Measurements from ENCODE around the gene RGL4.

DNA sequence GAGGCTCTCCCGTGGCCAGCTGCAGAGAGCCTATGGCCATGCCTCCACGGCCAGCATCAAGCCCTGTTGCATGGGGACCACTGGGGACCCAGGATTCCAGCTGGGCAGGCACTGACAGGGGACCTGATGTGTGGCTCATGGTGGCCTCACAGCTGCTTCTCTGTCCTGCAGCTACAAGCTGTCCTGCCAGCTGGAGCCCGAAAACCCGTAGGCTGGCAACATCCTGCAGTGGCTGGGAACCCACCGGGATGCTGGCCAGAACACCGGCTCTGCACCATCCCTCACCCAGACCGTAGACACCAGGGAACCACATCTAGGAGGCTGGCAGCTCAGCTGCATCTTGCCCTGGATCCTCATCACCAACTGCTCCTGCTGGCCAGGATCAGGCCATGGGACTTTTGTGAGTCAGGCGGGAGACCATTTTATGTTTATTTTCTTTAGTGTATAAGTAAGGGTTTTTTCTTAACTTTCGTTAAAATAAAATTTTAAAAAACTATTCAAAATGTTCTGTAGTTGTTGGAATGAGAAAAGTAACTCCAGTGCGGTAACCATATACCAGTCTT is 7.9 kb downstream of the RGL4 start:
- TF ChIP-seq, protein P1, sequence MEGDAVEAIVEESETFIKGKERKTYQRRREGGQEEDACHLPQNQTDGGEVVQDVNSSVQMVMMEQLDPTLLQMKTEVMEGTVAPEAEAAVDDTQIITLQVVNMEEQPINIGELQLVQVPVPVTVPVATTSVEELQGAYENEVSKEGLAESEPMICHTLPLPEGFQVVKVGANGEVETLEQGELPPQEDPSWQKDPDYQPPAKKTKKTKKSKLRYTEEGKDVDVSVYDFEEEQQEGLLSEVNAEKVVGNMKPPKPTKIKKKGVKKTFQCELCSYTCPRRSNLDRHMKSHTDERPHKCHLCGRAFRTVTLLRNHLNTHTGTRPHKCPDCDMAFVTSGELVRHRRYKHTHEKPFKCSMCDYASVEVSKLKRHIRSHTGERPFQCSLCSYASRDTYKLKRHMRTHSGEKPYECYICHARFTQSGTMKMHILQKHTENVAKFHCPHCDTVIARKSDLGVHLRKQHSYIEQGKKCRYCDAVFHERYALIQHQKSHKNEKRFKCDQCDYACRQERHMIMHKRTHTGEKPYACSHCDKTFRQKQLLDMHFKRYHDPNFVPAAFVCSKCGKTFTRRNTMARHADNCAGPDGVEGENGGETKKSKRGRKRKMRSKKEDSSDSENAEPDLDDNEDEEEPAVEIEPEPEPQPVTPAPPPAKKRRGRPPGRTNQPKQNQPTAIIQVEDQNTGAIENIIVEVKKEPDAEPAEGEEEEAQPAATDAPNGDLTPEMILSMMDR (IDR thresholded peaks at IDR 0.05; ENCODE audit: low read depth, low read length, poor library complexity, severe bottlenecking) = no peak
- no peak for TF ChIP-seq EZH2phosphoT487 (IDR thresholded peaks at IDR 0.05; ENCODE audit: borderline replicate concordance, low read length)

Data from DOHH2 (cell line).